ENCODE measurements around the gene DEFB126.
"Not testable (repeated sequence)": the region's sequence is repeated elsewhere in the genome, so short reads cannot be mapped to it uniquely, and the experiment has no call there.

- TF ChIP-seq POLR2A, CTCF (IDR thresholded peaks at IDR 0.05): not testable (repeated sequence)
Observed at GRCh38 chr20:97691-98090, 44.7 kb upstream of the DEFB126 start.
